ENCODE measurements around the gene TIPRL.
"Not testable (repeated sequence)": the region's sequence is repeated elsewhere in the genome, so short reads cannot be mapped to it uniquely, and the experiment has no call there.

TIPRL gene

DNA sequence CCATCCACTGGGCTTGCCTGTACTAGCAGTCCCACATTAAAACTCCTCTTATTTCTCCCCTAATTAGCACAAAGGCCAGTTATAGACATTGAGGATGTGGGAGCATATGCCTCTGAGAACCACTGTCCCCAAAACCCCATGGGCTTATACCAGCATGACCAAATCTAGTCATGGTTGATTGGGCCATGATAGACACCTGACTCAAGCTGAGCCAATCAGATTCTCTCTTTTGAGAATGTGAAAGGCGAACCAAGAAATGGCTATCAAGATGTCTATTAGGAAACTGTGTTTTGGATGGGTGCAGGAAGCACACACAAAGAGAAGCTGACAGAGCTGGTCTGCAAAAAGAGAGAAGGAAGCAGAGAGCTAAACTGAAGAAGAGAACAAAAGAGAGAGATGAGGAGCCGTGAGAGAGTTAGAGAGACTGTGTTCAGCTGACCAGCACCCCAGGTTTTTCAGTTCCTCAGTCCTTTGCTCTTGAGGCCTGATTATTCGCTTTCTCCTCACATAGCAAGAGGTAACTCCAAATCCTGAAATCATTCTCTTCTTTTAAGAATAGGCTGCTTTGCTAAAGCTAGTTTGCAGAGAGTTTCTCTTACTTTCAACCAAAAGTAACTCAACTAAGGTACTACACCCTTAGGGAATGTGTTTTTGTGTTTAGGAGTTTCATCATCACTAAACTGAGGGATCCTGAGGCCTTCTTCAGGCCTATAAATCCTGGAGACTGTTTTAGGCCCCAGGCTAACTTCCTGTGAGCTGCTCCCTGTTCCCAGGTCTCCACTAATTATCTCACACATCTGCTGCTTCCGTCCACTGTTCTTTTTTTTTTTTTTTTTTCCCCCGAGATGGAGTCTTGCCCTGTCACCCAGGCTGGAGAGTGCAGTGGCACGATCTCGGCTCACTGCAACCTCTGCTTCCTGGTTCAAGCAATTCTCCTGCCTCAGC, 7.9 kb upstream of the TIPRL start:
- Histone ChIP-seq H3K27me3 (replicated peaks; ENCODE audit: control insufficient read depth, insufficient read depth, low read length) (no peaks in the 10 kb centered on the region), H3K4me3 (replicated peaks; ENCODE audit: low read depth, low read length) (no peak overlapping the region), H3K36me3 (ENCODE audit: control insufficient read depth, insufficient read depth, low read length) (no peaks in the 10 kb centered on the region)
- TF ChIP-seq, protein P1, sequence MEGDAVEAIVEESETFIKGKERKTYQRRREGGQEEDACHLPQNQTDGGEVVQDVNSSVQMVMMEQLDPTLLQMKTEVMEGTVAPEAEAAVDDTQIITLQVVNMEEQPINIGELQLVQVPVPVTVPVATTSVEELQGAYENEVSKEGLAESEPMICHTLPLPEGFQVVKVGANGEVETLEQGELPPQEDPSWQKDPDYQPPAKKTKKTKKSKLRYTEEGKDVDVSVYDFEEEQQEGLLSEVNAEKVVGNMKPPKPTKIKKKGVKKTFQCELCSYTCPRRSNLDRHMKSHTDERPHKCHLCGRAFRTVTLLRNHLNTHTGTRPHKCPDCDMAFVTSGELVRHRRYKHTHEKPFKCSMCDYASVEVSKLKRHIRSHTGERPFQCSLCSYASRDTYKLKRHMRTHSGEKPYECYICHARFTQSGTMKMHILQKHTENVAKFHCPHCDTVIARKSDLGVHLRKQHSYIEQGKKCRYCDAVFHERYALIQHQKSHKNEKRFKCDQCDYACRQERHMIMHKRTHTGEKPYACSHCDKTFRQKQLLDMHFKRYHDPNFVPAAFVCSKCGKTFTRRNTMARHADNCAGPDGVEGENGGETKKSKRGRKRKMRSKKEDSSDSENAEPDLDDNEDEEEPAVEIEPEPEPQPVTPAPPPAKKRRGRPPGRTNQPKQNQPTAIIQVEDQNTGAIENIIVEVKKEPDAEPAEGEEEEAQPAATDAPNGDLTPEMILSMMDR (IDR thresholded peaks at IDR 0.05; ENCODE audit: insufficient read depth, low read length, poor library complexity, severe bottlenecking), result no peak
- DNase-seq (ENCODE audit: extremely low read depth, insufficient read length), result no peak

DNA sequence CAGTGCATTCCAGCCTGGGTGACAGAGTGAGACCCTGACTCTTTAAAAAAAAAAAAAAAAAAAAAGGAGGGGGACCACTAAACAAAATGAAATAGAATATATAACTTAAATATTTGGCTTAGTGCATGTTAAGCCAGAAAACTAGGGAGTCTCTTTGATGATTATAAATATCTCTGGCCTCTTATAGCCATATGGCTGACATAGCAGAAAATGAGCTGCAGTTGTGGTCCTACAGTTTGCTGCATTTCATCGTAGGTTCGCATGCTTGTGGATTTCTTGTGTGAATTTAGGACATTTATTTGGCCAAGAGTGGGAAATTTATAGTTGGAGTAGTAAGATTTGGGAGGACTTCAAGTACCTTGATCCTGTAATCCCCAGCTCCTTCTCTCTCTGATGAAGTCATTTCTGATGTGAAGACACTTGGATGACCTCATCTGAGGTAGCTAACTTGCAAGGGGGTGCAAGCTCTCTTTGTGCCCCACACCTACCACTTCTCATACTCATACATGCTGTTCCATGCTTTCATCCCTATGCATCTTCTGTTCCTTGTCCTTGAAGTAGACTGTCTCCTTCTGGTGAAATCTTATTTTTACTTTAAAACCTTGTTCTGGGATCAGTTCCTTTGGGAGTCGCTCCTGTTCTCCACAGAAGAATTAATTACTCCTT, 6.4 kb upstream of the TIPRL start:
- TF ChIP-seq, protein P1 (IDR thresholded peaks at IDR 0.05; ENCODE audit: insufficient read depth, low read length, poor library complexity, severe bottlenecking), result no peak
- DNase-seq (ENCODE audit: extremely low read depth, insufficient read length), result no peak
- Histone ChIP-seq H3K27me3 (replicated peaks; ENCODE audit: control insufficient read depth, insufficient read depth, low read length) (no peaks in the 10 kb centered on the region), H3K4me3 (replicated peaks; ENCODE audit: low read depth, low read length) (no peak overlapping the region), H3K36me3 (ENCODE audit: control insufficient read depth, insufficient read depth, low read length) (no peaks in the 10 kb centered on the region)

DNA sequence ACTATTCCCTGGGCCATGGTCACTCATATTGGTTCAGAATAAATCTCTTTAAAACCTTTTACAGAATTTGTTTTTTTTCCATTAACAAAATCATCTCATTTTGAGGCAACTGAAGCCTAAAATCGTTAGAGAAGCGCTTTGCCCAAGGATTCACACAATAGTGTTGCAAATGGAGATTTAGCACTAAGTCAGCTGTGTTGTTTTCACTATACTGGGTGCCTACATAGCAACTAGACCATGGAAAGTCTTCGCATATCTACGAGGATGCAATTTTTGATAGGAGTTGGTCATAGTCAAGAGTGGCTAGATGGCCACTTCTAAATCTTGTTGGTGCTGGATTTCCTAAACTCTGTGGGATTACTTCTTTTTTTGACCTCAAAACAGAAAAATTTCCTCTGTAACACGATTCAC, 530 bp upstream of the TIPRL start:
- TF ChIP-seq, protein P1 (IDR thresholded peaks at IDR 0.05; ENCODE audit: insufficient read depth, low read length, poor library complexity, severe bottlenecking), result no peak
- no peak for DNase-seq (ENCODE audit: extremely low read depth, insufficient read length)

DNA sequence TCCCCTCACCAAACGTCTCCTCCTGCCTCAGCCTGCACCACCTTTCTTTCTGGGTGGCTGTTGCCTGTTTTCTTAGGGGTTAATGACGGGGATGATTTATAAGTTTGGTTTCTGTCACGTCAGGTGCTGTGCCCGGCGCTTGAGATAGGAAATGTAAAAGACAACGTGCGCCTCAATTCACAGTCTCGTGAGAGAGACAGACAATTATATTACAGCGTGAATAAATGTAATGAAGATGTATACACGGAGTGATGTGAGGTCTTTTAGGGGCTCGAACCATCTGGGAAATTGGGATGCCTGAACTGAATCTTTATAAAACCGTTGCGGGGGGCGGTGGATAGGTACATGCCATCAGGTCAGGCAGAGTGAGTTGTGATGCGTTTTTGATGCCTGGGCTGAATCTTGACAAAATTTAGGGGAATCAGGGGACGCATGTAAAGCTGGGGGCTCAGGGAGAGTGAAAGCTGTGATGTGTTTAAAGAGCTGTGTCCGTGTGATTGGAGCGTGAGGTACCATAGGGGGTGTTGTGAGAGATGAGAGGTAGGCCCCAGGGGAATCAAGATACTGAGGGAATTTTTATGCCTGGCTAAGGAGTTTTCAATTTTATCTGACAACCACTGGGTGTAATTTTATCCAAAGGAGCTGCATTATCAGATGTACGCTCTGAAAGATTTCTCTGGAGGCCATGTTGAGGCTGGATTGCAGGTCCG, 831 bp downstream of the TIPRL start:
- H3K36me3 ChIP-seq (ENCODE audit: control insufficient read depth, insufficient read depth, low read length), result no peaks in the 10 kb centered on the region
- TF ChIP-seq, protein P1 (IDR thresholded peaks at IDR 0.05; ENCODE audit: insufficient read depth, low read length, poor library complexity, severe bottlenecking), result no peak
- DNase-seq (ENCODE audit: extremely low read depth, insufficient read length), result no peak
- no peaks in the 10 kb centered on the region for H3K27me3 ChIP-seq (replicated peaks; ENCODE audit: control insufficient read depth, insufficient read depth, low read length)
- H3K4me3 ChIP-seq (replicated peaks; ENCODE audit: low read depth, low read length), result peak overlapping the region; percentile 78

More for the DNA sequence above, 530 bp upstream of the TIPRL start:
- peak overlapping the region; percentile 78 for H3K4me3 ChIP-seq (replicated peaks; ENCODE audit: low read depth, low read length)
- no peaks in the 10 kb centered on the region for H3K27me3 ChIP-seq (replicated peaks; ENCODE audit: control insufficient read depth, insufficient read depth, low read length)
- H3K36me3 ChIP-seq (ENCODE audit: control insufficient read depth, insufficient read depth, low read length), result no peaks in the 10 kb centered on the region

DNA sequence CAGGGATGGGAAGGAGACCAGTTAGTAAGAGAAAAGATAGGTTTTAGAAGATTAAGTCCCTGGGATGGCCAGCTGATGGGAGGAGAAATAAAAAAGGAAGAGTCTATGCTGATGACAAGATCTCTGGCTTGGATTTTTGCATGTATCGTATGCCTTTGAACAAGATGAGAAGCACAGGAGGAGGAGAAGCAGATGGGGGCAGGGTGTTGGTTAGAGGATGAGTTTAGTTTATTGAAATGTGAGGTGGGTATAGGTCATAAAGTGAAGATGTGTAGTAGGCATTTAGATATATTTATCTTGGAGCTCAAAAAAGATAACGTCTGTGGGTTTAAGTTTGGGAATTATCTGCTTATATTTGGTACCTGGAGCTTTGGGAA, 1.4 kb downstream of the TIPRL start:
- no peak for DNase-seq (ENCODE audit: extremely low read depth, insufficient read length)
- H3K36me3 ChIP-seq (ENCODE audit: control insufficient read depth, insufficient read depth, low read length), result no peaks in the 10 kb centered on the region
- TF ChIP-seq, protein P1 (IDR thresholded peaks at IDR 0.05; ENCODE audit: insufficient read depth, low read length, poor library complexity, severe bottlenecking), result no peak

DNA sequence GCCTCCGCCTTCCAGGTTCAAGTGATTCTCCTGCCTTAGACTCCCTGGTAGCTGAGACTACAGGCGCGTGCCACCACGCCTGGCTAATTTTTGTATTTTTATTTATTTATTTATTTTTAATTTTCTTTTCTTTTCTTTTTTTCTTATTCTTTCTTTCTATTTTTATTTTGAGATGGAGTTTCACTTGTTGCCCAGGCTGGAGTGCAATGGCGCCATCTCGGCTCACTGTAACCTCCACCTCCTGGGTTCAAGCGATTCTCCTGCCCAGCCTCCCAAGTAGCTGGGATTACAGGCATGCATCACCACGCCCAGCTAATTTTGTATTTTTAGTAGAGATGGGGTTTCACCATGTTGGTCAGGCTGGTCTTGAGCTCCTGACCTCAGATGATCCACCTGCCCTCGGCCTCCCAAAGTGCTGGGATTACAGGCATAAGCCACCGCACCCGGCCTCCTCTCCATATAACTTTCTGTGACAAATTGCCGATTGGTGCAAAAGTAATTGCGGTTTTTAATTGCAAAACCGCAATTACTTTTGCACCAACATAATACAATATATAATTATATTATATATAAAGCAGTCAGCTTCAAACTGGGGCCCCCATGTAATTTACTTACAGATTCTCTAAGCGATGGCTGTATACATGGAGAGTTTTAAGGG, 2.4 kb downstream of the TIPRL start:
- H3K36me3 ChIP-seq (ENCODE audit: control insufficient read depth, insufficient read depth, low read length); H3K27me3 ChIP-seq (replicated peaks; ENCODE audit: control insufficient read depth, insufficient read depth, low read length); H3K4me3 ChIP-seq (replicated peaks; ENCODE audit: low read depth, low read length); DNase-seq (ENCODE audit: extremely low read depth, insufficient read length): not testable (repeated sequence)

More for the DNA sequence above, 1.4 kb downstream of the TIPRL start:
- H3K27me3 ChIP-seq (replicated peaks; ENCODE audit: control insufficient read depth, insufficient read depth, low read length), result no peaks in the 10 kb centered on the region
- H3K4me3 ChIP-seq (replicated peaks; ENCODE audit: low read depth, low read length), result peak overlapping the region; percentile 78

Data from GM06990 (cell line).